Heart left ventricle (tissue), 16 donors: ENCODE data around the gene SELENON. TPM values are rescaled to one million over a fixed set of nuclear protein-coding genes. Genes with fewer than 3 reads are reported as not detected.

Experiments used
- ATAC-seq, 4 donors: fragments of 200-7000 bp; cut with Tn5 transposase; one replicate each; pipeline ENCODE4 v1.9.1; 2020 to 2022; ENCODE audit warnings: moderate library complexity in 4 of 4, mild to moderate bottlenecking in 3 of 4, moderate number of reproducible peaks in 1 of 4
- DNase-seq, 5 donors: peaks; one replicate each; pipeline ENCODE4 v3.0.0-alpha.2; 2020
- H3K27ac ChIP-seq, 12 donors: fragments of 200-600 bp; sonication (generic) in 4 of 12; one replicate each; pipeline versions ENCODE4 v1.5.0 to v1.8.0; 2016 to 2022; ENCODE audit warnings: mild to moderate bottlenecking in 2 of 12
- H3K27me3 ChIP-seq, 9 donors: fragments of 200-600 bp; sonication (generic) in 2 of 9; one replicate each; pipeline versions ENCODE4 v1.5.1 to v1.8.0; 2016 to 2022; ENCODE audit warnings: mild to moderate bottlenecking in 3 of 9
- H3K36me3 ChIP-seq, 9 donors: fragments of 200-600 bp; sonication (generic) in 2 of 9; one replicate each; pipeline versions ENCODE4 v1.5.0 to v1.8.0; 2018 to 2022; ENCODE audit warnings: mild to moderate bottlenecking in 2 of 9
- H3K4me1 ChIP-seq, 12 donors: fragments of 200-600 bp; sonication (generic) in 4 of 12; one replicate each; pipeline versions ENCODE4 v1.5.0 to v1.8.0; 2016 to 2022; ENCODE audit warnings: mild to moderate bottlenecking in 3 of 12
- H3K4me3 ChIP-seq, 12 donors: fragments of 200-600 bp; sonication (generic) in 4 of 12; one replicate each; pipeline versions ENCODE4 v1.5.0 to v1.8.0; 2017 to 2022; ENCODE audit warnings: mild to moderate bottlenecking in 9 of 12, moderate library complexity in 4 of 12
- H3K9me3 ChIP-seq, 12 donors: fragments of 200-600 bp; sonication (generic) in 4 of 12; one replicate each; pipeline versions ENCODE4 v1.5.0 to v1.8.0; 2016 to 2022; ENCODE audit warnings: mild to moderate bottlenecking in 1 of 12
- CTCF ChIP-seq, 12 donors: fragments of 200-600 bp; sonication (generic) in 4 of 12; IDR thresholded peaks; one replicate each; pipeline versions ENCODE4 v1.5.0 to v1.8.0; 2018 to 2022; ENCODE audit warnings: antibody characterized with exemption in 12 of 12, mild to moderate bottlenecking in 5 of 12
- POLR2A ChIP-seq, 2 donors: fragments of 450-650 bp; IDR thresholded peaks; one replicate each; pipeline ENCODE4 v1.6.1; 2017; ENCODE audit warnings: antibody characterized with exemption in 2 of 2, mild to moderate bottlenecking in 2 of 2, moderate library complexity in 2 of 2
- WGBS, 4 donors: extraction: QIAGEN DNeasy Blood & Tissue Kit in 2 of 4; methylation state at CpG; one replicate each; pipeline versions ENCODE4 v1.1.5 to v1.1.7; 2013 to 2018; 5-methylcytosine and 5-hydroxymethylcytosine counted together
- intact Hi-C, 10 donors: fragments of 100-400 bp; cut with DNase I; formaldehyde crosslinking; loops; one replicate each; pipeline versions ENCODE4 v1.11.1 to v1.14.2; 2022
- polyA plus RNA-seq, 2 donors: library from polyadenylated mRNA; stranded (reverse); fragments of 200-250 nt; gene quantifications; one replicate each; pipeline ENCODE4 v1.2.3, GENCODE V29; 2013
- total RNA-seq, 9 donors: library from RNA; depleted of rRNA in 2 of 9; stranded (reverse); fragments of >200 nt in 2 of 9; fragmentation: NEBNext Ultra II Directional in 3 of 9; extraction: Animal tissue kit (Norgen Biotek cat#: 25700) in 3 of 9; gene quantifications; one replicate each; pipeline versions ENCODE4 v1.1.0 to v1.2.4, GENCODE V29; 2016 to 2023
- donor health status: ischemic (EF 13 %, LVEDD 7.1; RV severe dilation, severe dysfunction).
- donor health status: healthy with polysubstance abuse.
- donor health status: DM: no; HTN: yes; CAD: no.
- donor health status: DM: no; HTN: no; CAD: no.
- donor health status: ischemic (EF 25% LVEDD 6.9; RV normal size, moderate dysfunction).
- donor health status: ischemic (EF 25% LVEDD 5.7; RV mildly dilated, moderate dysfunction).
- donor health status: healthy.
- donor health status: DM: yes; HTN: yes; CAD: no.
- donor health status: ischemic (EF 35%, LVEDD 5.7; RV mildly dilated, moderate dysfunction).
- donor health status: nonischemic (EF 11% LVEDD 7.7; RV severe dilation, severe dysfunction).
- donor health status: DM: yes; HTN: yes; CAD: no.
- donor health status: PGD.
- donor health status: ischemic (EF 29% LVEDD 5.4; RV normal size, mild dysfunction).
- donor health status: nonischemic (EF 23%, LVEDD 6.1; RV moderate dilation, normal function).

Gene SELENON
- total and polyA plus RNA-seq, 11 donors, result 28.9 to 92.3 (median 48.5) TPM

GRCh38 chr1:25858906-25859789, 59.2 kb downstream of the SELENON start, which contains the start of gene AUNIP:
TSS of gene AUNIP (minus strand) at chr1:25859457. CDS start at chr1:25859357, 100 bp downstream.
- Histone ChIP-seq H3K27ac (peak within 1 kb of the TSS in 11 of 12 donors; percentile 29 to 90 (median 68)), H3K27me3 (no peaks in the 10 kb centered on the region), H3K4me3 (peak within 1 kb of the TSS; percentile 3 to 68 (median 54)), H3K36me3 (peaks cover 0 to 9% (median 0%) of the 10 kb centered on the region in 9 donors), H3K4me1 (peaks cover 0 to 32% (median 8%) of the 10 kb centered on the region in 12 donors), H3K9me3 (no peaks in the 10 kb centered on the region)
- ATAC-seq (peak; percentile 91 to 98 (median 98)), DNase-seq (peak; percentile 89 to 92 (median 90))
- no peak for TF ChIP-seq CTCF (IDR thresholded peaks at IDR 0.05)
- TF ChIP-seq POLR2A (IDR thresholded peaks at IDR 0.05), result peak in 1 of 2 donors; percentile 60
- intact Hi-C loops, result no loop called here
- WGBS, 4 donors, result 2% methylated on average over 74 to 77 of the region's 77 CpGs

- H3K27ac ChIP-seq, result peak overlapping the region in 1 of 12 donors; percentile 90
- peaks cover 0 to 9% (median 0%) of the 10 kb centered on the region in 9 donors for H3K36me3 ChIP-seq
- TF ChIP-seq POLR2A (IDR thresholded peaks at IDR 0.05), result no peak
- TF ChIP-seq CTCF (IDR thresholded peaks at IDR 0.05), result no peak
- H3K9me3 ChIP-seq, result no peaks in the 10 kb centered on the region
- no peak for ATAC-seq
- intact Hi-C loops, result no loop called here
- no peaks in the 10 kb centered on the region for H3K27me3 ChIP-seq
- peak overlapping the region in 2 of 12 donors; percentile 0 to 3 for H3K4me3 ChIP-seq
- peak in 1 of 5 donors; percentile 51 for DNase-seq
- 67 to 82% (median 76%) methylated on average over 16 of the region's 16 CpGs for WGBS, 4 donors
- peaks cover 0 to 32% (median 8%) of the 10 kb centered on the region in 12 donors for H3K4me1 ChIP-seq
These were observed 61.6 kb downstream of the SELENON start for GRCh38 chr1:25861316-25862286.

- Histone ChIP-seq H3K9me3 (no peaks in the 10 kb centered on the region), H3K4me1 (peaks cover 0 to 32% (median 8%) of the 10 kb centered on the region in 12 donors), H3K27ac (no peak overlapping the region), H3K27me3 (no peaks in the 10 kb centered on the region), H3K36me3 (peaks cover 0 to 9% (median 0%) of the 10 kb centered on the region in 9 donors), H3K4me3 (no peak overlapping the region)
- WGBS, 4 donors, result 94 to 96% (median 95%) methylated on average over 20 of the region's 20 CpGs
- ATAC-seq (no peak), DNase-seq (no peak)
- TF ChIP-seq CTCF (IDR thresholded peaks at IDR 0.05) (no peak), POLR2A (IDR thresholded peaks at IDR 0.05) (no peak)
- intact Hi-C loops, result no loop called here
These were observed 62.9 kb downstream of the SELENON start for GRCh38 chr1:25862785-25863485.
